Stimulated activated CD4-positive, alpha-beta T cell treated with anti-CD3 and anti-CD28 coated beads, TNF-alpha, amount 100 ng/mL, for 1 hour (primary cell): Measurements from ENCODE around the gene RABAC1.
"Not testable (repeated sequence)": the region's sequence is repeated elsewhere in the genome, so short reads cannot be mapped to it uniquely, and the experiment has no call there.

Source experiments
- DNase-seq, 3 donors: peaks; one replicate each; pipeline ENCODE4 v3.0.0-alpha.2; 2020; ENCODE audit warnings: low read depth in 3 of 3, low spot score in 1 of 3

Gene RABAC1

GRCh38 chr19:41917676-41918075, 41.4 kb downstream of the RABAC1 start:
- DNase-seq, result no peak

DNA sequence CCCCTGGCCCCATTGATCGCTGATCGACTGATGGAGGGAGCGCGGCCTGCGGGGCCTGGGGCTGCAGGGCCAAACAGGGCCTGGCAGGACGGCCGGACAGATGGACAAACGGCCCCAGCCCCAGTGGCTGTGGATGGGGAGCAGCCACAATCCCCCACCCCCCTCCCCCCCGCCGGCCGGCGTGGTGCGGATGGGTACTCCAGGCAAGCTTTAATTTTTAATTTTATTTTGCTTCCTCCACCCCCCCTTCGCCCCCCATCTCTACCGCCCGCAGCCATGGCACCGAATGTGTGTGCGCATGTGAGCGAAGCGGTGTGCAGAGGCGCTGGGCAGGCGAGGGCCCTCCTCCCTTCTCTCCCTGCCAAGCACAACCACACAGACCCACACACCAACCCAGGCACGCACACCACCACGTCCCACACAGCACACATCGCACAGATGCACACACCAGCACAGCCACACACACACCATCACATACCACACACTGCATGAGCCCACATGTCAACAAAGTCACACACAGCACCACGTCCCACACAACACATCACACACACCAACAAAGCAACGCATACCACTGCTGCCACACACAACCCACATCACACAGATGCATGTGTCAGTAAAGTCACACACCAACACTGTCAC, 43.2 kb downstream of the RABAC1 start:
- no peak for DNase-seq

GRCh38 chr19:41915021-41915775, 43.9 kb downstream of the RABAC1 start:
- no peak for DNase-seq

DNA sequence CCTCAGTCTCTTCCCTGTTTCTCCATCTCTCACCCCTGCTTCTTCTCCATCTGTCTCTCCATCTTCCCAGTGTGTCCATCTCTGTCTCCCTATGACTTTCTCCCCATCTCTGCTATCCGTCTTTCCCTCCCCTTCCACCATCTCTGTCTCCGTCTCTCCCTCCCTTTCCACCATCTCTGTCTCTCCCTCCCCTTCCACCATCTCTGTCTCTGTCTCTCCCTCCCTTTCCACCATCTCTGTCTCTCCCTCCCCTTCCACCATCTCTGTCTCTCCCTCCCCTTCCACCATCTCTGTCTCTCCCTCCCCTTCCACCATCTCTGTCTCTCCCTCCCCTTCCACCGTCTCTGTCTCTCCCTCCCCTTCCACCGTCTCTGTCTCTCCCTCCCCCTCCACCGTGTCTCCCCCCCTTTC, 44.7 kb downstream of the RABAC1 start:
- not testable (repeated sequence) for DNase-seq

DNA sequence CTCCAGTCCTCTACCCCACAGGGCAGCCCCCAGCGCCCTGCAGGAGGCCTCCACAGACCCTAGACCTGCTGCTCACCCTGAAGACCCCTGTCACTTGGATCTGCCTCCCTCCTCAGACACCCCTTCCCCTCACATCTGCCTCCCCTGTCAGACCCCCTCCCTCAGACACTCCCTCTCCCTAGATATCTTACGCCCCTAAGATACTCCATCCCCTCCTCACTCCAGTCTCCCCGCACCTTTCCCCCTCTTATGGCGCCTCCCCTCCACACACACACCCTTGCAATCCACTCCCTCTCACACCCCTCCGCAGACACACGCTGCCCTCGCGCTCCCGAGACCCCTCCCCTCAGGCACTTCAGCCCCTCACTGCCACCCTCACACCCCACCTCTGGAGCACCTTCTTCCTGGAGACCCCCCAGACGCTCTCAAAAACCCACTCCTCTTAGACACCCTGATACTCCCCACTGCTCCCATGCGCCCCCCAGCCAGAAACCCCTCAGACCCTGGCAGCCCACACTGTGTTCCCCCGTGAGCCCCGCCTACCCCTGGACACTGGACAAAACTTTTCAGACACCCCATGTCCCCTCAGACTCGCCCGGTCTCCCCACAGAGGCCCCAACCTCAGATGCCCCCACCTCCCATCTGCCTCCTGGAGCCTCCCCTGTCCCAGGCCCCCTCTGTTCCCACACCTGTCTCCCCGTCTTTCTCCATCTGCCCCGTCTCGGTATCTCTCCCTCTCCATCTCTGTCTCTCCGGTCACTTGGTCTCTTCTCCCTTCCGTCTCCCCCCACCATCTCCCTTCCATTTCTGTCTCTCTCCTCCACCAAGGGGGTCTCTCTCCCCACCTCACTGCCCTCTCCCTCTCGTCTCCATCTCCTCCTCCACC, 45.3 kb downstream of the RABAC1 start:
- DNase-seq, result no peak

DNA sequence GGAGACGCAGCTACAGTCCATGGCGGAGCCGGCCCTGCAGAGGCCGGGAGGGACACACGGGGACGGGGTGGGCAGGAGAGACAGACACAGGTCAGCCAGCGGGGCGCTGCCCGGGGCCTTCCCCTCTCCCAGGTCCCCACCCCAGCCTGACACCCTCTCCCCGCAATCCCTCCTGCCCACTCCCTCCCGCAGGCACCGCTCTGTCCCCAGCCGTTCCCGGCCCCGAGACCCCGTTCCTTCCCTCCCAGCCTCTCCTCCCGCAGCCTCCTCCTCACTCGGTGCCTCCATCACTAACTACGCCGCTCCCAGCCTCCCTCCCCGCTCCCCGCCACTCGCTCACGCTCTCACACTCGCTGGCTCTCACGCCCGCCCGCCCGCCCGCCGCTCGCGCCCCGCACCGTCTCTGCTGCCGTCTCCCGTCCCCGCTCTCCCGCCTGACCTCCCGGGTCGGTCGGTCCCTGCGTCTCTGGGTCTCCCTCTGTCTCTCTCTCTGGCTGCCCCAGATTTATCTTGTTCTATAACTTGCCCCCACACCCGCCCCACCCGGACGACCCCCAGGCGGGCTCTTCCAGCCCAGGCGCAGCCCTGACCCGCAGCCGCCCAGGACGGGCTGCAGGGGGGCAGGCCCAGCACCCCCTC, 46.1 kb downstream of the RABAC1 start:
- DNase-seq, result no peak

DNA sequence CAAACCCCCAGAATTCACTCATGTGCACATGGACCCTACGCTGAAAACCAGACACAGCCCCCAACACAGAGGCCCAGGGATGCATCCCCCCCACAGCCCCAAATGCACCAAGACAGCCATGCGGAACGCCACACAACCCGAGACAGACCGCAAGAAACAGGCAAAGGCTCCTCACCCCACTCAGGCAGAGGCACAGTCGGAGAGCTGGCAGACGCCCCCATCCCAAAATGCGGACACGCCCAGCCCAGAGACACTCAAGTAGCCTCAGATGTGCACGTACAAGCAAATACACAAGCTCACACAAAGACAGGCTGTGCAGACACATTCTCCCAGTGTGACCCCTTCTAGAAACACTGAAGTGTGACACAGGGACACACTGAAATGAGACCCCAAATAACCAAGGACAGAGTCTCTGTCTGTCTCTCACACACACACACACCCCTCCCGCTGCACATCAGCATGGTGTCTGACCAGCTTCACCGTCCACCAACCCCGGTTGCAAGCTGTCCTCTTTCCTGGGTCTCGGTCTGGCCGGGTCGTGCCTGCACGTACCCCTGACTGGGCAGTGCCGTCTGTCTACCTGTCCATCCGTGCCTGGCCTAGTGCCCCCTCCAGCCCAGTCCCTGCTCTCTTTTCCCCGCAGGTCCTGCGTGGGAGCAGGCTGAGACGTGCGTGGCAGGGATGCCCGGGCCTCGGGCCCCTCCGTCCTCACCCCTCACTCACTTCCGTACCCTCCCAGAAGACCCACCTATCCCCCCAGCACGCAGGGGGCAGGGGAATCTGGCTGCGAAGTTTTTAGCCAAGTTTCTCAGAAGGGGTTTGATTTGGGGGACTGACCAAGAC, 47.0 kb downstream of the RABAC1 start:
- no peak for DNase-seq

- no peak for DNase-seq
Measured at GRCh38 chr19:41910992-41911888, 47.9 kb downstream of the RABAC1 start.

GRCh38 chr19:41910240-41910991, 48.7 kb downstream of the RABAC1 start:
- no peak for DNase-seq

- DNase-seq, result no peak
Measured at GRCh38 chr19:41909706-41910105, 49.4 kb downstream of the RABAC1 start.

DNA sequence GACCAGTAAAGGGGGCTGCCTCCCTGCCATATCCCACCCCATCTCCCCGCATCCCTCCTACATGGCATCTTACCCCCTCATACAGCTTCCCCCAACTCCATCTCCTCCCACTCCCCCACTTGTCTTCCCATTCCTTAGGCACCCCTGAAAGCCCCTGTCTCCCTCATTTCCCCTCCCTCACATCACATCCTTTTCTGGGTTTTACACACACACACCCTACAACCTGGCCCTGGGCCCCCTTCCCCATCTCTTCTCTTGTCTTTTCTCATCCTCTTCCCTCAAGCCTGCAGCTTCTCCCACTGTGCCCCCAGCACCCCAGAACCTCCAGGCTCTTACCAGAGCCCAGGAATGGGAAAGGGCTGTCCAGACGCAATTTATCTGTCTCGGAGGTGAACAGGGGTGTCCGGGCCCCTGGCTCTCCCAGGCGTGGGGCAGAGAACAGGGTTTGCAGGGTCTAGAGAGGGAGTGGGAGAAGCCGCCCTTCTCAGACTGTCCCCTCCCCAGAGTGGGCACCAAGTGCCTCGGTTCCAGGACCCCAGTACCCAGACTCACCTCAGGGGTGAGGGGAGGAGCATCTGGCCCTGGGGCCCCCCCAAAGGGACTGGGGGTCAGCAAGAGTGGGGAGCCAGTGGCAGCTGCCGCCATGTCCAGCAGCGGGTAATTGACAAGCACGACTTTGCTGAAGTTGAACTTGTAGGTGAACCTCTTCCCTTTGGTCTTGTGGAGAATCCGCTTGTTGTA, 50.2 kb downstream of the RABAC1 start:
- DNase-seq, result no peak

DNA sequence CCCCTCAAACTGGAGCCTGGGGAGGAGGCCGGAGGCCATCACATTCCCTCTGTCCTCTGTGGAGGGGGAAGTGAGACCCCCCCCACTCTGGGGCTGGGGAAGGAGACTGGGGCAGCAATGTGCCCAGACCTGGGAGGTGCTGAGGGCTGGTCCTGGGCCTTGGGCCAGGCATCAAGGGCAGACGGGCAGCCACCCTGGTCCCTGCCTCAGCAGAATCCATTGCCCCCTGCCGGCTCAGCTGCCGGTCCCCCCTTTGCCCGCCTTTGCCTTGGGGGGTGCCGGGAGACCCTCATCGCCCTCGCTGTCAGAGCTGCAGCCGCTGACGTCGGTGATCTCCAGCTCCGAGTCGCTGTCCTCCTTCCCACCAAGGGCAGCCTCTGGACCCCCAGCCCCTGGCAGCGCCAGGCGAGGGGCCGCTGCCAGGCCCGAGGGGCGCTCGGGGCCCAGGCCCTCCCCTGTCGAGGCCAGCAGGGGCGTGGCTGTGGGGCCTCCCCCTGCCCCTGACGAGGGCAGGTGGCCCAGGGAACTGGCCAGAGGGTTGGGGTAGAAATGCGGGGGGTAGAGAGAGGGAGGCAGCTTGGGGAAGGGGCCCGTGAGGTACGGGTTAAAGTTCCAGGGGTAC, 51.0 kb downstream of the RABAC1 start:
- no peak for DNase-seq

DNA sequence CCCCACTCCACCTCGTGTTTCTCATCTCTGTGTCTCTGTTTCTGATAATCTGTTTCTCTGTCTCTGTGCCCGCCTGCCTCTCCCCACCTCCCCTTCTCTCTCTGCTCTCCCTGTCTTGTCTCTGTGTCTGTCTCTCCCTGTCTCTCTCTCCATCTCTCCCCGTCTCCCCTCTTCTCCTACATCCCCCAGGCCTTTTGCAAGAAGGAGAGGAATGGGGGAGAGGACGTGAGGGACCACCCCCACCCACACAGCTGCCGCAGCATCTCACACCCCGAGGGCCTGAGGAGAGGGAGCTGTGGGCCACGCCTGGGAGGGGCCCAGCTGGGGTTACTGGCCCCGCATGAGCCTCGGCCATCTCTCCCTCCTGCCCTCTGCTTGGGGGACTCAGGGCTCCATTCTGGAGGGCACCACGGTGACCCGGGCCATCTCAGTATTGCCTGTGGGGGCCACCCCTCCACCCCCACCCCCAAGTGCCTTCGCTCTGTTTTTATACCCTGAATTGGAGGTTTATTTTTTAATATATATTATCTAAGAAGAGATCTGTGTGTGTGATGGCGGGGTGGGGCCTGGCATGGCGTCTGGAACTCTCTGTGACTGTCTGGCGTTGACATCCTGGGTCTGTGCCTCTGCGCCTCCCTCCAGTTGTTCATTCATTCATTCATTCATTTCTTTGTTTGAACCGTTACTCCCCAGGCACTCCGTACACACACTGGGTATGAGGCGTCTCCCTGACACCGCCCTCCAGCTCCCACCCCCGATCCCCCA, 52.0 kb downstream of the RABAC1 start:
- DNase-seq, result no peak
